NCI-H146 (cell line): ENCODE data around the gene TGOLN2.
A peak's percentile ranks its signal among the peaks of the same experiment; 100 is the strongest.
"Not testable (repeated sequence)": the region's sequence is repeated elsewhere in the genome, so short reads cannot be mapped to it uniquely, and the experiment has no call there.

ENCODE experiments used
- DNase-seq: peaks from one replicate; lab custom pipeline; 2025; lab: John Stamatoyannopoulos, UW

TGOLN2 gene

DNA sequence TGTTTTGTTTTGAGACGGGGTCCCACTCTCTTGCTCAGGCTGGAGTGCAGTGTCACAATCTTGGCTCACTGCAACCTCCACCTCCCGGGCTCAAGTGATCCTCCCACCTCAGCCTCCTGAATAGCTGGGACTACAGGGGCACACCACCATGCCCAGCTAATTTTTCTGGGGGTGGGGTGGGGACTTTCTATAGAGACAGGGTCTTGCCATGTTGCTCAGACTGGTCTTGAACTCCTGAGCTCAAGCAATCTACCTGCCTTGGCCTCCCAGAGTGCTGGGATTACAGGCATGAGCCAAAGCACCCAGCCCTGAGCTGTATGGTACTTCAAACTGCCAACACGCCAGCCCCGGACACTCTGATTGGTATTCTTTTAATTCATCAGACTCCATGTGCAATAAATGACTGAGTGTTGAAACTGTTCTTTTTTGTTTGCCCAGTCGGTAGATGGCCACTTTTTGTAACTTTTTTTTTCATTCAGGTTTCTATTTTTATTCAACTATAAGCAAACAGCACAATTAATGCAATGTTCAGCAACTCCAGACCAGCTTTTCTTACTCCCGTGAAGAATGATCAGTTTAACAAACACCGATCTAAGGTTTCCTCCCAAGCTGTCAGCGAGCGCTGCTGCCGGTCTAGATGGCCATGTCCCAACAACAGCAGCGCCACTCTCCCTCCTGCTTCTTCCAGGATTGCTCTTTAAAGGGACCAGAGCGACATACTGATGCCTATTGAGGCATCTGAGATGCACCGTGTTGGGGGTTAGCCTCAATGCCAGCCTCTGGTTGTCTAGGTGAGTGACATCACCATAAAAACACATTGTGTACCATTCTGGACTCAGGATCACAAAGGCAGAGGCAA lies 12.5 kb upstream of the TGOLN2 start:
- no peak for DNase-seq

- DNase-seq, result no peak
These were observed 7.1 kb upstream of the TGOLN2 start for GRCh38 chr2:85334928-85335327.

DNA sequence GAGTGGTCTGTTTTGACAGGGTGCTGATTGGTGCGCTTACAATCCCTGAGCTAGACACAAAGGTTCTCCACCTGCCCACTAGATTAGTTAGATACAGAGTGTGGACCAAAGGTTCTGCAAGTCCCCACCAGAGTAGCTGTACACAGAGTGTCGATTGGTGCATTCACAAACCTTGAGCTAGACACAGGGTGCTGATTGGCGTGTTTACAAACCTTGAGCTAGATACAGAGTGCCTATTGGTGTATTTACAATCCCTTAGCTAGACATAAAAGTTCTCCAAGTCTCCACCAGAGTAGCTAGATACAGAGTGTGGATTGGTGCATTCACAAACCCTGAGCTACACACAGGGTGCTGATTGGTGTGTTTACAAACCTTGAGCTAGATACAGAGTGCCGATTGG lies 6.1 kb upstream of the TGOLN2 start:
- not testable (repeated sequence) for DNase-seq

- no peak for DNase-seq
These were observed 3.2 kb upstream of the TGOLN2 start for GRCh38 chr2:85330839-85331636.

- DNase-seq, result not testable (repeated sequence)
These were observed 1.9 kb upstream of the TGOLN2 start for GRCh38 chr2:85329701-85330100.

- no peak for DNase-seq
These were observed 1.4 kb upstream of the TGOLN2 start for GRCh38 chr2:85329181-85329651.

DNA sequence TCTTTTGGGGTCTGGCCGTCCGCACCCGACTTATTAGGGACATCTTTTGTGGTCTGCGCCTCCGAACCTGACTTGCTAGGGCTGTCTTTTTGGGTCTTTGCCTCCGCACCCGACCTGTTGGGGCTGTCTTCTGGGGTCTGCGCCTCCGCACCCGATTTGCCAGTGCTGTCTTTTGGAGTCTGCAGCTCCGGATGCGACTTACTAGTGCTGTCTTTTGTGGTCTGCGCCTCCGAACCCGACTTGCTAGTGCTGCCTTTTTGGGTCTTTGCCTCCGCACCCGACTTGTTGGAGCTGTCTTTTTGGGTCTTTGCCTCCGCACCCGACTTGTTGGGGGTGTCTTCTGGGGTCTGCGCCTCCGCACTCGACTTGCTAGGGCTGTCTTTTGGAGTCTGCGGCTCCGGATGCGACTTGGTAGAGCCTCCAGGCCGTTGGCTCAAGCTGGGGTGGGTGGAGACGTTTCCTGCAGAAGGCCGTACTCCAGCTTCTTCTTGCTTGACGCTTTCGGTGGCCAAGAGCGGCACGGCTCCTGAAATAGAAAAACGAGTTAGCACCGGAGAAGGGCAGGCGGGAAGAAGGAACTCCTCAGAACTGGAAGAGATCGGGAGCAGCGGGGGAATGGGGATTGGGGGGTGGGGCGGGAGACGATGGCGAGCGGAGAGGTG lies 498 bp downstream of the TGOLN2 start:
- peak; percentile 43 for DNase-seq

DNA sequence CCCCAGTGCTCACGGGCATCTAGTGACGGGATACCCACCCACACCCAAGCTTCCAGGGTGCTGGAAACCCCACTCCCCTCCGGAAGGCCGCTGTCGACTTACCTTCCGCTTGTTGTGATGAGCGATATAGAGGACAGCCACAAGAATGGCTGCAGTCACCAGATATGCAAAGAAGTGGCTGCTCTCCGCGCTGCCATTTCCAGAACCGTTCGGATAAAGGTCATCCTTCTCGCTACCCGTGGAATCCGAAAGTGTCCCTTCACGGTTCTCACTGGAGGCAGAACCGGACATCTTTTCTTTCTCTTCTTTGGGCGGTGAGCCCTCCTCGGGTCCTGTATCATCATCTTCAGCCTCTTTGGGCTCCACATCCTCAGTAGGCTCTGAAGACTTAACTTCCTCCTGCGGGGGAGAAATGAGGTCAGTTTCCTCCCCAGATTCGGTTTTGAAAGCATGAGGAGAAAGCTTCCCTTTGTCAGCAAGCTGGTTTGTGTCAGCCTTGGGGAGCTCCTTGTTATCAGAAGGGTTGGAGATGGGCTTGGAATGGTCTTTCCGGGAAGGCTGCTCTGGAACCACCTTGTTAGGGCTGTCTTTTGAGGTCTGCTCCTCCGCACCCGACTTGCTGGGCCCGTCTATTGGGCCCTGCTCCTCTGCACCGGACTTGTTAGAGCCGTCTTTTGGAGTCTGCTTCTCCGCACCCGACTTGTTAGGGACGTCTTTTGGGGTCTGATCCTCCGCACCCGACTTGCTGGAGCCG lies 1.2 kb downstream of the TGOLN2 start:
- no peak for DNase-seq

- no peak for DNase-seq
These were observed 2.4 kb downstream of the TGOLN2 start for GRCh38 chr2:85325466-85325811.

- peak; percentile 31 for DNase-seq
These were observed 2.9 kb downstream of the TGOLN2 start for GRCh38 chr2:85324639-85325465.

GRCh38 chr2:85323988-85324367 lies 3.8 kb downstream of the TGOLN2 start:
- not testable (repeated sequence) for DNase-seq

- no peak for DNase-seq
These were observed 4.3 kb downstream of the TGOLN2 start for GRCh38 chr2:85323351-85323987.

DNA sequence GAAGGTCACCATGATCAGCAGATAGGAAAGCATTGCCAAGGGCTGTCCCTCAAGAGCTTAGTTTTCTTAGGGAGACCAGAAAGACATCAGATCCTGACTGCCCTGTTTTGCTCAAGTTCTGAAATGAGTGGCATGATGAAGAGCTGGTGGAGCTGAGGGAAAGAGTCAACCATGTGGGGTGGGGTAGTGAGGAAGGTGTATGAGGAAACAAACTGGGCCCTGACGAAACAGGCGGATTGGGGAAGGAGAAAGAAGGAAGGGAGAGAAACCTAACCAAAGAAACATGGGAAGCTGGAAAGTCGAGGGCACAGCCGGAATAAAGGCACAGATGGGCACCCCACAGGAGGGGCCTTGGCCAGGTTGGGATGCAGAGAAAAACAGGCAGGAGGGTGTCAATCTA lies 8.0 kb downstream of the TGOLN2 start:
- DNase-seq, result no peak

- no peak for DNase-seq
These were observed 9.3 kb downstream of the TGOLN2 start for GRCh38 chr2:85318222-85319074.

DNA sequence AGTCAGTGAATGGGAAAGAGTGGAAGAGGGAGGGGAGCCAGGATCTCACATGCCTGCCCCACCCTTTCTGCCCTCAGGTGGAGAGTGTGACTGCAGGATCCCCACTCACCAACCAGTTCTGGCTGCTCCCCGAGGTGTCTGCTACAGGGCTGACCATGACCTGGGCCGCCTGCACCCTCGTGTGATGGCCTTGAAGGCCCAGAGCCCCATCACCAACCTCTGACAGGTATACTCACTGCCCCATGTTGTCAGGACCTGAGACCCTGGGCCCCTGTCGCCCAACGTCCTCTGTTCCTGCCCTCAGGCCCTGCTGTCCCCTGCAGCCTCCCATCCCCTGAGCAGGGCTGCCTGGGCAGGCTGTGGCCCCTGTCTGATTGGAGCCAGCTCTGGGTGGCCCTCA lies 11.9 kb downstream of the TGOLN2 start:
- not testable (repeated sequence) for DNase-seq

DNA sequence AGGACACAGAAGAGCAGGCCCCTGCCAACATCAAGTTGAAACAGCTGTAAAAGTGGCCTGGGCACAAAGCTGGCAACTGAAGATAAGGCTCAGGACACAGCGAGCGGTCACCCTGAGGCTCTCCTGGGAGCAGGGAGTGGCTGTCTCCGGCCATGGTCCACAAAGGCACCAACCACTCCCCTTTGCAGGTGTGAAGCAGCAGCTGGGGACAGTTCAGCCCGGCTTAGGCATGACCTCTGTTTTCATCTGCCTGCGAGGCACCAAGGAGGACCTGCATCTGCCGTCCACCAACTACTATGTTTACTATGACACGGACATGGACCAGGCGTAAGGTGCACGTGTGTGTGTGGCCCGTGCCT lies 12.9 kb downstream of the TGOLN2 start:
- no peak for DNase-seq

- no peak for DNase-seq
These were observed 15.4 kb downstream of the TGOLN2 start for GRCh38 chr2:85312404-85312803.

- no peak for DNase-seq
These were observed 17.5 kb downstream of the TGOLN2 start for GRCh38 chr2:85310330-85310729.

DNA sequence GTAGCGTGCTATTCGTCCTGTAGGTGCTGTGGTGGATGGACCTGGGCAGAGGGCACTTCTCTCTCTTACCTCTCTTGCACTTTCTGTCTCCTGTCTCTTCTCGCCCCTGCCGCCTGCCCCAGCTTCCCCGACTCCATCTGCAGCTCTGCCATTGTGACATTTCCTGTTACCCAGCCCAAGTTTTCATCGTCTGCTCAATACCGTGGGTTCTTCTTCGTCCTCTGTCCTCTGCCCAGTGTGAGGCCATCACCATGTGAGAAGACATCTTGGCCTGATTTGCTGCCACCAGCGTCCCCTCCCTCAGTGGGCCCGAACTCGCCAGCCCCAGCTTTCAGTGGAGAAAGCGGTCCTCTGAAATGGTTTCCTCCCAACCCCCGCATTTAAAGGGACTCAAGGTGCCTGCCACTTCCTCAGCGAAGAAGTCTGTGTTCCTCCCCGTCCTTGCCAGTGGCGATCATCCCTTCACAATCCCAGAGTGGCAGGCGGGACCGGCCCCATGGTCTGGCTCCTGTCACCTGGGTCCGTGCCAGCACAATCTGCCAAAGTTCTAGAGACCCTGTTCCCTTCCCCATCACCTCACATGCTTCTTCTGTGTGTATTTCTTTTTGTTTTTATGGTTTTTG lies 18.0 kb downstream of the TGOLN2 start:
- no peak for DNase-seq
